Neuronal stem cell (in vitro differentiated cells): ENCODE data around the gene ARSD.

Experiments used
- DNase-seq: peaks from one replicate; pipeline ENCODE4 v3.0.0-alpha.2; 2013; ENCODE audit warnings: low spot score
- H2AFZ ChIP-seq: one replicate; pipeline ENCODE4 v1.6.1; 2013; ENCODE audit warnings: mild to moderate bottlenecking, low read length, inconsistent platforms
- H2AK5ac ChIP-seq: 2 replicates; pipeline ENCODE4 v1.6.1; 2013; ENCODE audit warnings: low read depth, mild to moderate bottlenecking, inconsistent platforms, low read length, moderate library complexity, mixed read lengths
- H2BK120ac ChIP-seq: 2 replicates; pipeline ENCODE4 v1.6.1; 2013; ENCODE audit warnings: low read depth, mild to moderate bottlenecking, inconsistent platforms, low read length, moderate library complexity, mixed read lengths
- H2BK12ac ChIP-seq: one replicate; pipeline ENCODE4 v1.6.1; 2013; ENCODE audit warnings: low read length, inconsistent platforms
- H2BK15ac ChIP-seq: 2 replicates; pipeline ENCODE4 v1.6.1; 2013; ENCODE audit warnings: mild to moderate bottlenecking, low read length, inconsistent platforms, mixed read lengths
- H2BK5ac ChIP-seq: one replicate; pipeline ENCODE4 v1.6.1; 2013; ENCODE audit warnings: inconsistent platforms, mild to moderate bottlenecking, low read length, moderate library complexity
- H3K14ac ChIP-seq: one replicate; pipeline ENCODE4 v1.6.1; 2013; ENCODE audit warnings: low read length, inconsistent platforms
- H3K18ac ChIP-seq: 2 replicates; pipeline ENCODE4 v1.6.1; 2013; ENCODE audit warnings: low read length, inconsistent platforms
- H3K23ac ChIP-seq: 2 replicates; pipeline ENCODE4 v1.6.1; 2013; ENCODE audit warnings: low read depth, mild to moderate bottlenecking, mixed read lengths, low read length, inconsistent platforms; ENCODE audit not compliant: poor library complexity
- H3K27ac ChIP-seq: replicated peaks from 3 replicates; pipeline ENCODE4 v1.5.1; 2013; ENCODE audit warnings: low read length, inconsistent platforms
- H3K27me3 ChIP-seq, 3 experiments: 2 replicates each; pipeline ENCODE4 v1.6.1; 2013; ENCODE audit warnings: low read length in 3 of 3, mild to moderate bottlenecking in 2 of 3, inconsistent platforms in 1 of 3, low read depth in 1 of 3, mixed read lengths in 1 of 3, moderate library complexity in 1 of 3; ENCODE audit not compliant: control insufficient read depth in 3 of 3, insufficient read depth in 3 of 3
- H3K36me3 ChIP-seq, 2 donors: replicated peaks in 1 of 2; 2 replicates each; pipeline ENCODE4 v1.6.1; 2013; ENCODE audit warnings: low read length in 2 of 2; ENCODE audit not compliant: control insufficient read depth in 2 of 2, insufficient read depth in 2 of 2
- H3K4ac ChIP-seq: 2 replicates; pipeline ENCODE4 v1.6.1; 2013; ENCODE audit warnings: inconsistent platforms, mild to moderate bottlenecking, low read length, moderate library complexity
- H3K4me1 ChIP-seq, 2 donors: 1 replicate in 1 of 2; 2 replicates in 1 of 2; pipeline ENCODE4 v1.6.1; 2013; ENCODE audit warnings: low read length in 2 of 2, low read depth in 1 of 2; ENCODE audit not compliant: control insufficient read depth in 2 of 2, insufficient read depth in 1 of 2
- H3K4me2 ChIP-seq: one replicate; pipeline ENCODE4 v1.6.1; 2013; ENCODE audit warnings: mild to moderate bottlenecking, low read length, inconsistent platforms; ENCODE audit not compliant: insufficient read depth, poor library complexity, severe bottlenecking
- H3K4me3 ChIP-seq, 2 donors: 2 replicates each; pipeline ENCODE4 v1.5.1; 2013; ENCODE audit warnings: low read length in 2 of 2, mild to moderate bottlenecking in 2 of 2, inconsistent platforms in 1 of 2, moderate library complexity in 1 of 2
- H3K79me1 ChIP-seq: one replicate; pipeline ENCODE4 v1.6.1; 2013; ENCODE audit warnings: low read depth, mild to moderate bottlenecking, inconsistent platforms, low read length, moderate library complexity
- H3K9ac ChIP-seq: one replicate; pipeline ENCODE4 v1.6.1; 2013; ENCODE audit warnings: mild to moderate bottlenecking, low read depth, low read length, inconsistent platforms; ENCODE audit not compliant: poor library complexity
- H3K9me3 ChIP-seq, 2 donors: replicated peaks in 1 of 2; 2 replicates each; pipeline versions ENCODE3 to v1.6.1; 2013; ENCODE audit warnings: low read length in 2 of 2, mild to moderate bottlenecking in 2 of 2, inconsistent platforms in 1 of 2, low read depth in 1 of 2, mixed read lengths in 1 of 2, moderate library complexity in 1 of 2; ENCODE audit not compliant: control insufficient read depth in 2 of 2, insufficient read depth in 1 of 2
- H4K8ac ChIP-seq: one replicate; pipeline ENCODE4 v1.6.1; 2013; ENCODE audit warnings: low read depth, mild to moderate bottlenecking, inconsistent platforms, low read length, moderate library complexity
- H4K91ac ChIP-seq: one replicate; pipeline ENCODE4 v1.6.1; 2013; ENCODE audit warnings: low read length, low read depth, mild to moderate bottlenecking, inconsistent platforms; ENCODE audit not compliant: poor library complexity
- WGBS, 2 donors: extraction: QIAGEN DNeasy Blood & Tissue Kit; methylation state at CpG; one replicate each; pipeline ENCODE4 v1.1.7; 2013; ENCODE audit warnings: missing lambda C conversion rate in 2 of 2, mixed read lengths in 1 of 2; ENCODE audit not compliant: insufficient read length in 2 of 2, insufficient replicate concordance in 1 of 2; ENCODE audit errors: extremely low coverage in 2 of 2; 5-methylcytosine and 5-hydroxymethylcytosine counted together

The ARSD gene

GRCh38 chrX:2854918-2855317 is 74.2 kb downstream of the ARSD start:
- H3K79me1 ChIP-seq, result no peaks in the 10 kb centered on the region
- H3K4ac ChIP-seq, result no peak overlapping the region
- H3K9ac ChIP-seq, result no peak overlapping the region
- H3K4me3 ChIP-seq, result no peak overlapping the region
- peaks cover 0 to 6% of the 10 kb centered on the region in 2 donors for H3K9me3 ChIP-seq
- H2BK15ac ChIP-seq, result no peak overlapping the region
- H3K23ac ChIP-seq, result no peak overlapping the region
- no peak overlapping the region for H2BK12ac ChIP-seq
- H3K36me3 ChIP-seq, result peaks cover 10 to 80% of the 10 kb centered on the region in 2 donors
- no peak overlapping the region for H4K91ac ChIP-seq
- H3K4me1 ChIP-seq, result no peaks in the 10 kb centered on the region
- no peak overlapping the region for H3K14ac ChIP-seq
- H2AK5ac ChIP-seq, result no peak overlapping the region
- H3K27me3 ChIP-seq, result no peaks in the 10 kb centered on the region
- no peak overlapping the region for H2BK5ac ChIP-seq
- no peak overlapping the region for H4K8ac ChIP-seq
- no peak for DNase-seq
- WGBS, 2 donors, result no CpG with 5 or more reads among the region's 21 CpGs
- H2AFZ ChIP-seq, result no peak overlapping the region
- H2BK120ac ChIP-seq, result no peak overlapping the region
- no peak overlapping the region for H3K4me2 ChIP-seq
- H3K27ac ChIP-seq, result no peak overlapping the region
- no peak overlapping the region for H3K18ac ChIP-seq
